ENCODE data around the gene IKBKG. TPM values are rescaled to one million over a fixed set of nuclear protein-coding genes. Genes with fewer than 3 reads are reported as not detected.

IKBKG gene
- total and polyA plus RNA-seq, 2 of the 13 experiments (the other 11 are each of a cell fraction or from before 2014, with no cell fraction given), result 30.6 to 44.3 TPM

DNA sequence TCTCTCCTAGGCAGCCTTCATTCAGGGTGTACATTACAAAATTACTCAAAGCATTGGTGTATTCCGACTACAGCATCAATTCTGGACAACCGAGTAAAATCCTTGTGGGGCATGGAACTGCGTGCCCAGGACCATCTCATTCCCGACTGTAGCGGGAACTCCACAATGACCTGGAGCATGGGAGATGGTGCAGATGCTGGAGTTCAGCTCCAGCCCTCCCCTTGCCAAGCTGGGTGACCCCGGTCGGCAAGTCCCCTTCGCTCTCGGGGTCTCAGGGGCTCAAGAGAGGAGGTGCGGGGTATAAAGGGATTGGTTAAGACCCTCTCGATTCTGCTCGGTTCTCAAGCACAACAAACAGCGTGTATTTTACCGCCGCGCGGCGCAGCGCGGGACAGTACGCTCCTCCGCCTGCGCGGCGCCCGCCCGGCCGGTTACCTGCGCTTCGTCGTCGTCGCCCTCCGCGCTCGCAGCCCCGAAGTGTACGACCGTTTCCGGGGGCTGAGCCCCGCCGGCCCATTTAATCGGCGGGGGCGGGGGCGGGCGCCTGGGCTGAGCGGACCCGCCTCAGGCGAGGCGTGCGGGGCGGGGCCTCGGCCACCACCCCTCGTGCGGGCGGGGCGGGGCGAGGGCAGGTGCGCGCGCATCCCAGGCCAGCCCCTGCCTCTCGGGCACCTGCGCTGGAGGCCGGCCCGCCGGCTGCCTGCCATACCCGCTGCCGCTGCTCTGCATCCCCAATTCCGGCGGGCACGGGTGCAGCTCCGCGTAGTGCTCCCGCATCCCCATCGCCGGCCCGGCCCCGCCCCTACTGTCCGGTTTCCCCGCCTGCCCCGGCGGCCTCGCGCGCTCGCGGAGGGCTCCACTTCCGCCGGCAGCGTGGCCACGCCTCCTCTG lies 821 bp upstream of the IKBKG start, which contains the start of gene G6PD (continued):
- TF ChIP-seq, protein P1, sequence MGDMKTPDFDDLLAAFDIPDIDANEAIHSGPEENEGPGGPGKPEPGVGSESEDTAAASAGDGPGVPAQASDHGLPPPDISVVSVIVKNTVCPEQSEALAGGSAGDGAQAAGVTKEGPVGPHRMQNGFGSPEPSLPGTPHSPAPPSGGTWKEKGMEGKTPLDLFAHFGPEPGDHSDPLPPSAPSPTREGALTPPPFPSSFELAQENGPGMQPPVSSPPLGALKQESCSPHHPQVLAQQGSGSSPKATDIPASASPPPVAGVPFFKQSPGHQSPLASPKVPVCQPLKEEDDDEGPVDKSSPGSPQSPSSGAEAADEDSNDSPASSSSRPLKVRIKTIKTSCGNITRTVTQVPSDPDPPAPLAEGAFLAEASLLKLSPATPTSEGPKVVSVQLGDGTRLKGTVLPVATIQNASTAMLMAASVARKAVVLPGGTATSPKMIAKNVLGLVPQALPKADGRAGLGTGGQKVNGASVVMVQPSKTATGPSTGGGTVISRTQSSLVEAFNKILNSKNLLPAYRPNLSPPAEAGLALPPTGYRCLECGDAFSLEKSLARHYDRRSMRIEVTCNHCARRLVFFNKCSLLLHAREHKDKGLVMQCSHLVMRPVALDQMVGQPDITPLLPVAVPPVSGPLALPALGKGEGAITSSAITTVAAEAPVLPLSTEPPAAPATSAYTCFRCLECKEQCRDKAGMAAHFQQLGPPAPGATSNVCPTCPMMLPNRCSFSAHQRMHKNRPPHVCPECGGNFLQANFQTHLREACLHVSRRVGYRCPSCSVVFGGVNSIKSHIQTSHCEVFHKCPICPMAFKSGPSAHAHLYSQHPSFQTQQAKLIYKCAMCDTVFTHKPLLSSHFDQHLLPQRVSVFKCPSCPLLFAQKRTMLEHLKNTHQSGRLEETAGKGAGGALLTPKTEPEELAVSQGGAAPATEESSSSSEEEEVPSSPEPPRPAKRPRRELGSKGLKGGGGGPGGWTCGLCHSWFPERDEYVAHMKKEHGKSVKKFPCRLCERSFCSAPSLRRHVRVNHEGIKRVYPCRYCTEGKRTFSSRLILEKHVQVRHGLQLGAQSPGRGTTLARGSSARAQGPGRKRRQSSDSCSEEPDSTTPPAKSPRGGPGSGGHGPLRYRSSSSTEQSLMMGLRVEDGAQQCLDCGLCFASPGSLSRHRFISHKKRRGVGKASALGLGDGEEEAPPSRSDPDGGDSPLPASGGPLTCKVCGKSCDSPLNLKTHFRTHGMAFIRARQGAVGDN (CRISPR knock-in tag; IDR thresholded peaks at IDR 0.05), result peak; percentile 55
- TF ChIP-seq GABPB1 (CRISPR knock-in tag; IDR thresholded peaks at IDR 0.05) (peak; percentile 38; the same call in 1 of the 2 replicates), RFX5 (IDR thresholded peaks at IDR 0.05; ENCODE audit: low read depth, low read length) (no peak), RBM22 (optimal IDR thresholded peaks at IDR 0.05; ENCODE audit: low read length) (peak; percentile 92), AKAP8 (CRISPR knock-in tag; IDR thresholded peaks at IDR 0.05) (peak; percentile 99), MYC (CRISPR knock-in tag; IDR thresholded peaks at IDR 0.05; ENCODE audit: borderline replicate concordance) (peak; percentile 60; the same call in 1 of the 2 replicates), SP1 (IDR thresholded peaks at IDR 0.05) (no peak), SP1 (CRISPR knock-in tag; IDR thresholded peaks at IDR 0.05) (peak; percentile 14; the same call in 1 of the 2 replicates)
- TF ChIP-seq, protein P2, sequence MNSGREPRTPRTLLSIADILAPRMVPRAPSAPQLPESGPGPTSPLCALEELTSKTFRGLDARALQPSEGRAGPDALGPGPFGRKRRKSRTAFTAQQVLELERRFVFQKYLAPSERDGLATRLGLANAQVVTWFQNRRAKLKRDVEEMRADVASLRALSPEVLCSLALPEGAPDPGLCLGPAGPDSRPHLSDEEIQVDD (CRISPR knock-in tag; IDR thresholded peaks at IDR 0.05; ENCODE audit: borderline replicate concordance), result no peak
- TF ChIP-seq, protein P3, sequence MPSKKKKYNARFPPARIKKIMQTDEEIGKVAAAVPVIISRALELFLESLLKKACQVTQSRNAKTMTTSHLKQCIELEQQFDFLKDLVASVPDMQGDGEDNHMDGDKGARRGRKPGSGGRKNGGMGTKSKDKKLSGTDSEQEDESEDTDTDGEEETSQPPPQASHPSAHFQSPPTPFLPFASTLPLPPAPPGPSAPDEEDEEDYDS (CRISPR knock-in tag; IDR thresholded peaks at IDR 0.05), result peak; percentile 77; the same call in 1 of the 2 replicates
- TF ChIP-seq, protein P4, sequence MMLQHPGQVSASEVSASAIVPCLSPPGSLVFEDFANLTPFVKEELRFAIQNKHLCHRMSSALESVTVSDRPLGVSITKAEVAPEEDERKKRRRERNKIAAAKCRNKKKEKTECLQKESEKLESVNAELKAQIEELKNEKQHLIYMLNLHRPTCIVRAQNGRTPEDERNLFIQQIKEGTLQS (CRISPR knock-in tag; IDR thresholded peaks at IDR 0.05), result no peak
